ENCODE results near the gene C15orf39. TPM values are rescaled to one million over a fixed set of nuclear protein-coding genes. Genes with fewer than 3 reads are reported as not detected.

The C15orf39 gene
- total RNA-seq, 1 donor from 2014 or later = 15.0 TPM

DNA sequence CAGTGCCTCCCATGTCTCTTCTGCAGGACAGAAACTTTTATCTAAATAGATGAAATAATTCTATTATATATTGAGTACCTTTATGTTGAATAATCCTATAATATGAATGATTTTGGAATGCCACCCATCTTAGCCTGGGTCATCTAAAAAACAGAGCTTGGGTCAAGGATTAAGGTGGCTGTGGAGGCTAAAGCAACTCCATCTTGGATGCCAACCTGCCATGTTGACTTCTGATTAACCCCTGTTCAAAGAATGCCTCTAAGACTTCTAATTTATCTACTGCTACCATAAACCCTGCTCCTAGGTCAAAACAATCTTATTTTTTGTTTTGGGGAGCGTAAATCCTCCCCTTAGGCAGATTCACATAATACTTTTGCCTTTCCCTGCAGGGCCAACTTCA lies 31.5 kb upstream of the C15orf39 start:
- DNase-seq = no peak
- TF ChIP-seq, protein P1, sequence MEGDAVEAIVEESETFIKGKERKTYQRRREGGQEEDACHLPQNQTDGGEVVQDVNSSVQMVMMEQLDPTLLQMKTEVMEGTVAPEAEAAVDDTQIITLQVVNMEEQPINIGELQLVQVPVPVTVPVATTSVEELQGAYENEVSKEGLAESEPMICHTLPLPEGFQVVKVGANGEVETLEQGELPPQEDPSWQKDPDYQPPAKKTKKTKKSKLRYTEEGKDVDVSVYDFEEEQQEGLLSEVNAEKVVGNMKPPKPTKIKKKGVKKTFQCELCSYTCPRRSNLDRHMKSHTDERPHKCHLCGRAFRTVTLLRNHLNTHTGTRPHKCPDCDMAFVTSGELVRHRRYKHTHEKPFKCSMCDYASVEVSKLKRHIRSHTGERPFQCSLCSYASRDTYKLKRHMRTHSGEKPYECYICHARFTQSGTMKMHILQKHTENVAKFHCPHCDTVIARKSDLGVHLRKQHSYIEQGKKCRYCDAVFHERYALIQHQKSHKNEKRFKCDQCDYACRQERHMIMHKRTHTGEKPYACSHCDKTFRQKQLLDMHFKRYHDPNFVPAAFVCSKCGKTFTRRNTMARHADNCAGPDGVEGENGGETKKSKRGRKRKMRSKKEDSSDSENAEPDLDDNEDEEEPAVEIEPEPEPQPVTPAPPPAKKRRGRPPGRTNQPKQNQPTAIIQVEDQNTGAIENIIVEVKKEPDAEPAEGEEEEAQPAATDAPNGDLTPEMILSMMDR (IDR thresholded peaks at IDR 0.05; ENCODE audit: borderline replicate concordance) = no peak
- intact Hi-C loops (cut with micrococcal nuclease) = no loop called here
- H3K4me3 ChIP-seq = no peak overlapping the region
- peaks cover 15% of the 10 kb centered on the region for H3K4me1 ChIP-seq
- no peaks in the 10 kb centered on the region for H3K27me3 ChIP-seq (ENCODE audit: low read depth)
- peaks cover 7% of the 10 kb centered on the region for H3K9me3 ChIP-seq (replicated peaks)
- H3K27ac ChIP-seq (replicated peaks) = no peak overlapping the region
- no peaks in the 10 kb centered on the region for H3K36me3 ChIP-seq

DNA sequence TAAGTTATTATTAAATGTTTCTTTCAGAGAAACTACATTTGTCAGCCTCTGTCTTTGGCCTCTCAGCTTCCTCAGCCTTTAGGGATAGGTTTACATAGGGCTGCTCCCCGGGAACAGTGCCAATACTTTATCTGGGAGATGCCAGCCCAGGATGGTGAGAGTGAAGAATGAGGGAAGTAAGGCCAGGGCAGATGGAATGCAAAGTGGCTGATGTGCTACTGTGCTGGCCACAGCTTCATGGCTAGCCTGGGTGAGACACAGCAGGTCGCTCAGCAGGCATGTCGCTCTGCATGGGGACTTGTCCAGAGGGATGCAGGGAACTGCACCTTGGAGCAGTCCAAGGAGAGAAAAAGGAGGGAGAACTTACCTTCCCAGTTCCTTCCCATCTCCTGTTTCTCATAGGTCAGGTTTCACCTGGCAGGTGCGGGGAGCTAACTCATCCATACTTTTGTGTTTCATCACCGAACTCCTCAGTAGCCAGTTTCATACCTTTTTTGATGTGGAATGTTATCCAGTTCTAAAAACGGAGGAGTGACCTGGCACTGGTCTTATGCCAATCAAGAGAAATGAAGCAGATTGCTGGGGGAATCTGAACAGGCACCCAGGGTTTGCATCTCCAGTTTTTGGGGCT lies 30.9 kb upstream of the C15orf39 start:
- H3K4me3 ChIP-seq = no peak overlapping the region
- H3K9me3 ChIP-seq (replicated peaks) = peaks cover 7% of the 10 kb centered on the region
- H3K27ac ChIP-seq (replicated peaks) = no peak overlapping the region
- TF ChIP-seq, protein P1 (IDR thresholded peaks at IDR 0.05; ENCODE audit: borderline replicate concordance) = no peak
- no peaks in the 10 kb centered on the region for H3K27me3 ChIP-seq (ENCODE audit: low read depth)
- peak; percentile 28 for DNase-seq
- intact Hi-C loops (cut with micrococcal nuclease) = no loop called here
- peaks cover 18% of the 10 kb centered on the region for H3K4me1 ChIP-seq
- H3K36me3 ChIP-seq = no peaks in the 10 kb centered on the region

DNA sequence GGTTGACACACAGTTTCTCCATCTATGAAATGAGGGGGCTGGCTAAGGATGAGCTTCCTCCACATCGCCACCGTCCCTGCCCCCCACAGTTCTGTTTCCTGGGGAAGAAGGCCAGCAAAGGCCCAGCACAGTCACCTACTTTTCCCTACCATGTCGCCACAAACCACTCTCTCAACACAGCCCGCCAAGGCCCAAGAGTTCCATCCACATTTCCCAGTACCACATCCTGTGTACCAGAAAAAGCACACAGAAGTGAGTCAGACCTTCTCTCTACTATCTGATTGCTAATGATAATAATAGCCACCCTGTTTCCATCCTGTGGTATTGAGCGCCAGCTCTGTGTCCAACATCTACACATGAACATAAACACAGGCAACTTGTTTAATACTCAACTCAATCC lies 30.3 kb upstream of the C15orf39 start:
- no peak for DNase-seq
- no peaks in the 10 kb centered on the region for H3K27me3 ChIP-seq (ENCODE audit: low read depth)
- TF ChIP-seq, protein P1 (IDR thresholded peaks at IDR 0.05; ENCODE audit: borderline replicate concordance) = no peak
- intact Hi-C loops (cut with micrococcal nuclease) = no loop called here
- no peak overlapping the region for H3K4me3 ChIP-seq
- H3K27ac ChIP-seq (replicated peaks) = no peak overlapping the region
- peaks cover 7% of the 10 kb centered on the region for H3K9me3 ChIP-seq (replicated peaks)
- no peaks in the 10 kb centered on the region for H3K36me3 ChIP-seq
- H3K4me1 ChIP-seq = peaks cover 23% of the 10 kb centered on the region

DNA sequence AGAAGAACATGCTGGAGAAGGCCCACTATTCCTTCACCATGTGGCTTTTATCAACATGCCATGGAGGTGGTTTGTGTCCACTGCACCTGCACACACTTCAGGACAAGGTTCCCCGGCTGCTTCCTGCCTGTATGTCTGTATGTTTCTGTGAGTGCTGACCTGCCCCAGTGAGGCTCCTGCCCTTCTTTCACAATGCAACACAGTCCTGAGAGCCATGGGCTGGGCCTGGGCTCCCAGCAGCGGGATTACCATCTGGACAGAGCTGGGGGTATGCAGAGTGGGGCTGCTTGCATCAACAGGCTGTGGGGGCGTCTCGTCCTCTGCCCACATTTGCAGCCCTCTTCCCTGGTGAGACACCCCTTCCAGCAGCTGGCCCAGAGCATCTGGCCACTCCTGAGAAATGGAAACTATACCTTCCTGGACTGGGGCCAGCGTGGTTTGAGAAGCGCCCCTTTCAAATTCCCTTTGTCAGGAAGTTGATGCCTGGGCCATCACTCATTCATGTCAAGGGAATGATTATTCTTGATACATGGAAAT lies 29.3 kb upstream of the C15orf39 start:
- Histone ChIP-seq H3K9me3 (replicated peaks) (peaks cover 7% of the 10 kb centered on the region), H3K36me3 (no peaks in the 10 kb centered on the region), H3K4me1 (peaks cover 24% of the 10 kb centered on the region), H3K27me3 (ENCODE audit: low read depth) (no peaks in the 10 kb centered on the region), H3K4me3 (no peak overlapping the region), H3K27ac (replicated peaks) (no peak overlapping the region)
- TF ChIP-seq, protein P1 (IDR thresholded peaks at IDR 0.05; ENCODE audit: borderline replicate concordance) = no peak
- intact Hi-C loops (cut with micrococcal nuclease) = no loop called here
- DNase-seq = no peak

DNA sequence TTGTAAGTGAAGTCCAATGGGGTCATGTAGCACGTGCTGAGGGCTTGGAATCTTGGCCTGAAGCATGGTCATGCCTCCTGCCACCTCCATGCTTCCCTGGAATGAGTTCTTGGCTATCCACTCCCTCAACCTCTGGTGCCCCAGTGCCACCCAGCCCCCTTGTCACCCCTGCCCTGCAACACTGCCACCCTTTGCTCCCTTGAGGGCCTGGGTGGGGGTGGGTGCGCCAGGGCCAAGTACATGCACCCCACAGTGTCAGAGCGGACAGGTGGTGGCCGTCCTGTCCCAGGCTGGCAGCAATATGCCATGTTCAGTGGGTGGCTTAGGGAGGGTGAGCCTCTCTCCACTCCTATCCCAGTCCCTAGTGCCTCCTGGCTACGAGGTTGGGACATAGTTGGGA lies 27.6 kb upstream of the C15orf39 start:
- Histone ChIP-seq H3K36me3 (no peaks in the 10 kb centered on the region), H3K27me3 (ENCODE audit: low read depth) (no peaks in the 10 kb centered on the region), H3K4me1 (peaks cover 41% of the 10 kb centered on the region), H3K9me3 (replicated peaks) (peaks cover 5% of the 10 kb centered on the region), H3K4me3 (no peak overlapping the region), H3K27ac (replicated peaks) (no peak overlapping the region)
- TF ChIP-seq, protein P1 (IDR thresholded peaks at IDR 0.05; ENCODE audit: borderline replicate concordance) = no peak
- intact Hi-C loops (cut with micrococcal nuclease) = no loop called here
- no peak for DNase-seq

All from left ventricle myocardium inferior (tissue), 1 donor.